GM19193 (cell line): ENCODE data around the gene B9D1.

Source experiments
- POLR2A ChIP-seq: IDR thresholded peaks from 4 replicates; pipeline ENCODE4 v1.6.1; 2011; ENCODE audit not compliant: insufficient read depth, insufficient read length; ENCODE audit errors: extremely low read depth

B9D1 gene

GRCh38 chr17:19342611-19343255 is 19.8 kb downstream of the B9D1 start:
- no peak for TF ChIP-seq POLR2A

- no peak for TF ChIP-seq POLR2A
Observed at GRCh38 chr17:19341641-19342610, 20.6 kb downstream of the B9D1 start.

GRCh38 chr17:19341211-19341631 is 21.3 kb downstream of the B9D1 start:
- no peak for TF ChIP-seq POLR2A

GRCh38 chr17:19339341-19339815 is 23.1 kb downstream of the B9D1 start:
- no peak for TF ChIP-seq POLR2A

- no peak for TF ChIP-seq POLR2A
Observed at GRCh38 chr17:19338031-19338990, 24.2 kb downstream of the B9D1 start.

- TF ChIP-seq POLR2A = no peak
Observed at GRCh38 chr17:19337712-19338023, 24.9 kb downstream of the B9D1 start.

- TF ChIP-seq POLR2A = no peak
Observed at GRCh38 chr17:19336938-19337711, 25.4 kb downstream of the B9D1 start.

- no peak for TF ChIP-seq POLR2A
Observed at GRCh38 chr17:19335951-19336631, 26.4 kb downstream of the B9D1 start.

GRCh38 chr17:19334331-19334730 is 28.2 kb downstream of the B9D1 start:
- no peak for TF ChIP-seq POLR2A

GRCh38 chr17:19333736-19334290 is 28.7 kb downstream of the B9D1 start:
- TF ChIP-seq POLR2A = no peak

GRCh38 chr17:19333132-19333440 is 29.4 kb downstream of the B9D1 start:
- no peak for TF ChIP-seq POLR2A

- no peak for TF ChIP-seq POLR2A
Observed at GRCh38 chr17:19332371-19333131, 30.0 kb downstream of the B9D1 start.

GRCh38 chr17:19331543-19332245 is 30.8 kb downstream of the B9D1 start:
- TF ChIP-seq POLR2A = no peak

- no peak for TF ChIP-seq POLR2A
Observed at GRCh38 chr17:19331134-19331533, 31.4 kb downstream of the B9D1 start.
